ENCODE data around the gene JCHAIN. TPM values are rescaled to one million over a fixed set of nuclear protein-coding genes. Genes with fewer than 3 reads are reported as not detected.

The JCHAIN gene
- polyA plus RNA-seq, 1 experiment, result 0.61 TPM

DNA sequence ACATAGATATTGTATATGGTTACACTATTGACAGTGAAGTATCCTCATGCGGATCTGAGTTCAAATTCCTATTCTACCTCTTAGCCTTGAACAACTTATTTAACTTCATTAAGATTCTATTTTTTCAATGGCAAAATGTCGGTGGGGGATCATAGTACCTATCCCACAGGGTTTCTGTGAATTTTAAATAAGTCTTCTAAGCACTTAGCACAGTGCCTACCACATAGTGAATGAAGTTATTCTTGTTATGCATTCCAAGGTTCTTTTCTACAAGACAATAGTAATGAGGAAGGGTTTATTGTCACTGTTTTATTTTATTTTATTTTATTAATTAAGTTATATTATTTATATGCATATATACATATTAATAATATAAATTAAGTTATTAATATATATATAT is 46.5 kb downstream of the JCHAIN start:
- no peak overlapping the region for H3K27ac ChIP-seq (ENCODE audit: low read depth, low read length)
- CTCF ChIA-PET, result no interaction called here
- H3K27me3 ChIP-seq (ENCODE audit: control insufficient read depth, insufficient read depth, low read length), result no peaks in the 10 kb centered on the region
- DNase-seq (ENCODE audit: low read depth, low spot score), result no peak
- no peak overlapping the region for H3K4me3 ChIP-seq (ENCODE audit: low read depth, low read length)
- POLR2A ChIA-PET, result no interaction called here
- TF ChIP-seq CTCF (IDR thresholded peaks at IDR 0.05; ENCODE audit: low read depth, low read length), result no peak
- H3K9me3 ChIP-seq (ENCODE audit: control insufficient read depth, insufficient read depth, low read length), result no peaks in the 10 kb centered on the region

GRCh38 chr4:70619288-70619687 is 47.0 kb downstream of the JCHAIN start:
- ChIA-PET POLR2A (no interaction called here), CTCF (interaction anchor here (0.6 kb wide), 1 partner anchor 96 kb away, joined by 5 read pairs; no protein-coding TSS in a partner anchor)
- no peak for TF ChIP-seq CTCF (IDR thresholded peaks at IDR 0.05; ENCODE audit: low read depth, low read length)
- Histone ChIP-seq H3K27me3 (ENCODE audit: control insufficient read depth, insufficient read depth, low read length) (no peaks in the 10 kb centered on the region), H3K4me3 (ENCODE audit: low read depth, low read length) (no peak overlapping the region), H3K9me3 (ENCODE audit: control insufficient read depth, insufficient read depth, low read length) (no peaks in the 10 kb centered on the region), H3K27ac (ENCODE audit: low read depth, low read length) (no peak overlapping the region)
- DNase-seq (ENCODE audit: low read depth, low spot score), result no peak

- no peaks in the 10 kb centered on the region for H3K9me3 ChIP-seq (ENCODE audit: control insufficient read depth, insufficient read depth, low read length)
- CTCF ChIA-PET, result interaction anchor here (0.6 to 1.5 kb wide), 4 partner anchors 13 to 300 kb away, joined by 3 to 4 read pairs (median 4); no protein-coding TSS in a partner anchor
- no peak for TF ChIP-seq CTCF (IDR thresholded peaks at IDR 0.05; ENCODE audit: low read depth, low read length)
- POLR2A ChIA-PET, result no interaction called here
- H3K27ac ChIP-seq (ENCODE audit: low read depth, low read length), result no peak overlapping the region
- DNase-seq (ENCODE audit: low read depth, low spot score), result no peak
- H3K27me3 ChIP-seq (ENCODE audit: control insufficient read depth, insufficient read depth, low read length), result no peaks in the 10 kb centered on the region
- peak overlapping the region; percentile 1; the same call in 1 of the 2 replicates for H3K4me3 ChIP-seq (ENCODE audit: low read depth, low read length)
Observed at GRCh38 chr4:70614184-70614555, 52.1 kb downstream of the JCHAIN start.

- ChIA-PET POLR2A (no interaction called here), CTCF (interaction anchor here (0.6 to 1.5 kb wide), 3 partner anchors 38 to 59 kb away, joined by 3 to 4 read pairs (median 4); no protein-coding TSS in a partner anchor)
- no peak for DNase-seq (ENCODE audit: low read depth, low spot score)
Observed at GRCh38 chr4:70613306-70614183, 52.8 kb downstream of the JCHAIN start.

More at GRCh38 chr4:70613306-70614183, 52.8 kb downstream of the JCHAIN start:
- Histone ChIP-seq H3K4me3 (ENCODE audit: low read depth, low read length) (peak overlapping the region; percentile 1; the same call in 1 of the 2 replicates), H3K27ac (ENCODE audit: low read depth, low read length) (no peak overlapping the region), H3K27me3 (ENCODE audit: control insufficient read depth, insufficient read depth, low read length) (no peaks in the 10 kb centered on the region), H3K9me3 (ENCODE audit: control insufficient read depth, insufficient read depth, low read length) (no peaks in the 10 kb centered on the region)
- TF ChIP-seq CTCF (IDR thresholded peaks at IDR 0.05; ENCODE audit: low read depth, low read length), result no peak
